Skeletal muscle cell (primary cell): ENCODE results near the gene WDR11.
A peak's percentile ranks its signal among the peaks of the same experiment; 100 is the strongest.
"Not testable (repeated sequence)": the region's sequence is repeated elsewhere in the genome, so short reads cannot be mapped to it uniquely, and the experiment has no call there.

Experiments used
- DNase-seq: peaks from one replicate; pipeline ENCODE4 v3.0.0-alpha.2; 2010; ENCODE audit warnings: low read depth
- H3K4me3 ChIP-seq: 2 replicates; pipeline ENCODE4 v1.5.1; 2011; ENCODE audit warnings: low read depth, mild to moderate bottlenecking, control low read depth, low read length, moderate library complexity

The WDR11 gene

GRCh38 chr10:120833222-120833928 lies 17.8 kb upstream of the WDR11 start:
- no peak for DNase-seq
- H3K4me3 ChIP-seq = no peak overlapping the region

GRCh38 chr10:120835603-120836002 lies 15.6 kb upstream of the WDR11 start:
- no peak overlapping the region for H3K4me3 ChIP-seq
- no peak for DNase-seq

DNA sequence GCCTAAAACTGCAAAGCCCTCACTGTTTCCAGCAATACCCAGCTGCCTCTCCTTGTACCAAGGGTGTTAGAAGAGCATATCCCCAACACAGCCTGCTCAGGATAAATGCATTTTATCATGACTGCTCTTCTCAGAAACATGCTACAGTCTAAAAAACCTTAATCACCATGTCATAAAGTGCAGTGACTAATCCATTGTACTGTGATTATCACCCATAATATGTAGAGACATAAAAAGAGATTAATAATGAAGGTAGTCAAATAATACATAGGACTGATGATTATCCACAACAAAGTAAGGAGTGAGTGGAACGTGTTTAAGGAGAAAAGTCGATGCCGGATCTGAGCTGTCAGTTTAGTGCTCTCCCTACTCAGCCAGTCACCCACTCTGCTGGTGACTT lies 12.2 kb upstream of the WDR11 start:
- no peak overlapping the region for H3K4me3 ChIP-seq
- DNase-seq = no peak

DNA sequence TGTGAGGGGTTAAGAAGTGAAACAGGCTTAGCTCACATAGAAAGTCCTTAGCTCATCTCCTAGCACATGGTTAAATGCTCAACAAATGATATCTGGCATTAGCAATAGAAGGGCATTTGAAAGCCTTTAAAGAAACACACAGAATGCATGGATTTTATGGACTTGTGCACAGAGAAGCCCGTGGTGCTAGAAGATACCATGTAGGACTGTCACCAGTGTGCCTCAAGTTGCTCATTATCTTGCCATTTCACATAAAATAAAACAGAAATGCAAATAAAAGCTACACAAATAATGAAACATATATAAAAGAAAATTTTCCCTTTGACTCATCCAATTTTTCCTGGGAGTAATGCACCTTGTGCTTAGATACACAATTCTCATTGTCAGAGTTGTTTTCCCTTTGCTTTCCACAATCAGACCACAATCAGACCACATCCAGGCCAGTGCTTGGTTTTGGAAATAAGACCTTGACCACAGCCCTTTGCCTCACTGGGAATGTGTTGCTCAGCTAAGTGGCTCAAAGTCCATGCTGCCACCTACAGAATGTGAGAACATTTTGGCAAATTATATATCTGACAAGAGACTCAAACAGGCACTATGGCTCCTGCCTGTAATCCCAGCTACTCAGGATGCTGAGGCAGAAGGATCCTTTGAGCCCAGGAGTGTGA lies 9.5 kb upstream of the WDR11 start:
- no peak for DNase-seq
- no peak overlapping the region for H3K4me3 ChIP-seq

GRCh38 chr10:120854388-120854787 lies 3.2 kb downstream of the WDR11 start:
- DNase-seq = no peak
- no peak overlapping the region for H3K4me3 ChIP-seq

DNA sequence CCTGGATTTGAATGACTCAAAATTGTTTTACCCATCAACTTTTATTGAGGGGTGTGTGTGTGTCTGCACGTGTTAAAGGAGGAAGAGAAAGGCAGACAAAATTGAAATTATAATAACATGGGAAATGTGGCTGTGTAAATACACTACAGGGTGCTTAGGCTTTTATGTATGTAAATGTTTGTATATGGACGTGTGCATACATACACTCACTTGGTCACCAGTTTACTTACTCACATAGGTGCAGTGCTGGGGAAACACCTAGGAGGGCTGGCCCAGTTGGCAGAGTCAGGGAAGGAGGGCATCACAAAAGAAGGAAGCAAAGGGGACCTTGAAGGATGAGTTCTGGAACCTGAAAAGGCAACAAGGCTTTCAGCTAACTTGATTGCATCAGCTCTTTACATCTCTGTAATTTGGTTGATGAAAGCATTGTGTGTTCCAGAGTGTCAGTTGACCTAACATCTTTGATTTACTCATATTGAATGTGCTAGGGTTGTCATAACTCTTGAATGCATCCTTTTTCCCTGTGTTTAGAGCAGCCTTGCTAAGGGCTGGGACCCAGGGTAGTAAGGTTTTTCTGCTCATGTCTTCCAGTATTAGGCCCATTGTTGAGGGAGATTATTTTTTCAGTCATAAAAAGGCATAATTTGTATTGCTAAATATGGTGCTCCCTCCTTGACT lies 10.2 kb downstream of the WDR11 start:
- no peak overlapping the region for H3K4me3 ChIP-seq
- no peak for DNase-seq

DNA sequence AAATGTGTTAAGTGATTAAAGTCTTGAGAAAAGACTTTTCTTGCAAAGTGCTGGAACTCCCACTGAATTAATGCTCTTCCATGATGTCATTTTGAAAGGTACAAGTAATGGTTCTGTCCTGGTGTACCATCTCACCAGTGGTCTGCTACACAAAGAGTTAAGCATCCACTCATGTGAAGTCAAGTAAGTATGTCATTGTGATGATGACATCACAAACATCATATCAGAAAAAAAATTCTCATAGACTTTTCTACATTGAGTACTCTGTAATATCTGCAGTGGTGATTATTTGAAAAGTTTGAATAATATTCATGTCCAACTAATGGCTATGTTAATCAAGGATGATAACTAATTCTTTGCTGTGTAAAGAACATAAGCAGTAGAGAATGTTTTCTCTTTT lies 22.6 kb downstream of the WDR11 start:
- H3K4me3 ChIP-seq = no peak overlapping the region
- DNase-seq = no peak

GRCh38 chr10:120883071-120883470 lies 31.9 kb downstream of the WDR11 start:
- no peak overlapping the region for H3K4me3 ChIP-seq
- DNase-seq = no peak

DNA sequence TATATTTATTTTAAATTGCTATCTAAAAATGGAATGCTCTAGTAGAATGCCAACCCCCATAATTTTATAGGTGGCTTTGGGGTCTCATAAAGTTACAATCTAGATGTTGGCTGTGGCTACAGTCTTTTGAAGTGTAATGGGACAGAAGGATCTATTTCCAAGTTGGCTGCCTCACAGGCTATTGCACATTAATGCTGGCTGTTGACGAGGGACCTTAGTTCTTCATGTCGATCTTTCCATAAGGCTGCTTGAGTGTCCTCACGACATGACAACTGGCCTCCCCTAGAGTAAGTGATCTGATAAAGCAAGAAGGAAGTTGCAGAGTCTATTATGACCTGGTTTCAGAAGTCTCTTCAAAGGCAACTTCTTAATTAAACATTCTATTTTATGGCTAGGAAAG lies 36.3 kb downstream of the WDR11 start:
- H3K4me3 ChIP-seq = no peak overlapping the region
- no peak for DNase-seq

DNA sequence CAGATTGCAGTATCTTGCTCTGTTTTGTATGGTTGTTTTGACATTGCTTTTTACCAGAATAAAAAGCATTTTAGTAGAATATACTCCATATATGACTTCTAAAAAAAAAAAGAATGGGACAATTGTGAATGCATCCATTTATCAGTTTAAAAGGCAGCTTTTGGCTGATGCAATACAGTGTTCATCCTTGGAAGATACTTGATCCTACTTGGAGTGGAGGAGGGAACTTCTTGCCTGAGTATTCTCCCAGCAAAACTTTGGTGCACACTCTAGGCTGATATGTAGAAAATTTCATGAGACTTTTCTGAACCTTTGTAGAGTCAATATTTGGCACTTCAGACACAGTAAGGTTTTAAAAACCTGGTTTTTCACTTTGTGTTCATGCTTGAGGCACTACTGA lies 40.2 kb downstream of the WDR11 start:
- DNase-seq = peak; percentile 32
- H3K4me3 ChIP-seq = no peak overlapping the region

DNA sequence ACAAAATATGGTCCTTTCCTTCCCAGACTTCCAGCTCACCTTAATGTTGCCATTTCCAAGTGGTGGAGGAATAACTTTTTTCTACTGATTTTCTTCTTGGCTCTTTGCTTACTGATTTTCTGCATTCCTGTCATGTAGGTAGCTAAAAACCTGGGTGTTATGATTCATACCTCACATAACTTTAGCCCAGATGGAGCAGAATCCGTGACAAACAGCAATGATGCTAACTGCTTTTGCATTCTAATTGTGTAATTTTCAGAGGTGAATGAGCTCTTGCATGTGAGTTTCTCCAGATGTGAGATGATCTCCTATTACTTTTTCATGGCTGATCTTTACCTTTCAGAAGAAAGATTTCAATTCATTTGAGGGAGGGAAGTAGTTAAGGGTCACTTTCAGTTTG lies 43.4 kb downstream of the WDR11 start:
- no peak overlapping the region for H3K4me3 ChIP-seq
- no peak for DNase-seq

DNA sequence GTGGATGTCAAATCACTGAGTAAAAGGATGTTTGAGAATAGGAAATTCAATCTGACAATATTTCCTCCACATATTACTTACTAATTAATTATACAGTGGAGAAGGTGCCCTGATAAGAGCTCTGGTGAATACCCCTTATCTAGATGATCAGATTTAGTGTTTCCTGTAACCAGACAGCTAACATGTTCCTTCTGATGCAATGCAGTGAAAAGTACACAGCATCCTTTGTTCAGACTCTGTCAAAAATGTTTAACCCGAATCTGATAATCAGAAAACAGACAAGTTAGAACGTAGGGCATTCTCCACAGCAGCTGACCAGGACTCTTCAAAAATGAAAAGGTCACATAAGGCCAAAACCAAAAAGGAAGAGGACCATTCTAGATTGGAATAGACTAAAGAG lies 46.2 kb downstream of the WDR11 start:
- H3K4me3 ChIP-seq = no peak overlapping the region
- DNase-seq = peak; percentile 13

DNA sequence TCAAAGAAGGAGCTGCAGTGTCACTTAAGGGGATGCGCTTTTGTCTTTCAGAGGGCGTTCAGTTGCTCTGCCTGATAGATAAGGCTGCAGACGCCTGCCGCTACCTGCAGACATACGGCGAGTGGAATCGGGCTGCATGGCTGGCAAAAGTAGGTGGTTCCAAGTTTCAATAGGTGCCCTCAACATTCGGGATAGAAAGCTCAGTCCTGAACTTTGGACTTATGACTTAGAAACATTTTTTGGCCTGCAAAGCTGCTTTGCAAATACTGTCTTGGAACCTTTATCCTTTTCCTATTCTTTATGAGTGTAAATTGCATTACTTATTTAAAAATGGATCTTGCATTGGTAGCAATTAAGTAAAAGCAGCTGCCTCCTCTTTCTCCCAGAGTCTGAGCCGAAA lies 54.1 kb downstream of the WDR11 start:
- H3K4me3 ChIP-seq = no peak overlapping the region
- no peak for DNase-seq

- H3K4me3 ChIP-seq = no peak overlapping the region
- DNase-seq = no peak
These were observed 66.5 kb downstream of the WDR11 start for GRCh38 chr10:120917521-120918250.

- DNase-seq = not testable (repeated sequence)
These were observed 72.7 kb downstream of the WDR11 start for GRCh38 chr10:120923886-120924285.

GRCh38 chr10:120926611-120927010 lies 75.4 kb downstream of the WDR11 start:
- H3K4me3 ChIP-seq = no peak overlapping the region
- no peak for DNase-seq

More at GRCh38 chr10:120923886-120924285, 72.7 kb downstream of the WDR11 start:
- H3K4me3 ChIP-seq = not testable (repeated sequence)

DNA sequence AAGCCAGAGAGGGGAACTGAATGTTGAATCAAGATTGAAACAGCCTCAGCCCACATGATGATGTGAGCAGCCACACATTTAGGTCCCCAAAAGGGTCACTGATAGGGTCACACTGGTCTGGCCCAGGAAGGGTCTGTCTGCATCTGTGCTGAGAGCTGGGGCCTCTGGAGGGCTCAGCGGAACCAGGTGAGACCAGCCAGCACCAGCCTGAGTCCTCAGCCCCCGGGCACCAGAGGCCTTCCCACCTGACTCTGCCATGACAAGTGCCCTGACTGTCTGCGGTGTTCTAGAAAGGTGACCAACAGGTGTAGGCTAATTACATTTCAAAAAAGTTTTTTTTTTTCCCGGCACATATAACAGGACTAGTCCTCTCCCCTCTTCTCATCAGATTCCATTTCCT lies 76.2 kb downstream of the WDR11 start:
- DNase-seq = no peak
- H3K4me3 ChIP-seq = no peak overlapping the region

- H3K4me3 ChIP-seq = no peak overlapping the region
- DNase-seq = no peak
These were observed 78.0 kb downstream of the WDR11 start for GRCh38 chr10:120929166-120929565.

- DNase-seq = no peak
- no peak overlapping the region for H3K4me3 ChIP-seq
These were observed 80.3 kb downstream of the WDR11 start for GRCh38 chr10:120931423-120931822.

DNA sequence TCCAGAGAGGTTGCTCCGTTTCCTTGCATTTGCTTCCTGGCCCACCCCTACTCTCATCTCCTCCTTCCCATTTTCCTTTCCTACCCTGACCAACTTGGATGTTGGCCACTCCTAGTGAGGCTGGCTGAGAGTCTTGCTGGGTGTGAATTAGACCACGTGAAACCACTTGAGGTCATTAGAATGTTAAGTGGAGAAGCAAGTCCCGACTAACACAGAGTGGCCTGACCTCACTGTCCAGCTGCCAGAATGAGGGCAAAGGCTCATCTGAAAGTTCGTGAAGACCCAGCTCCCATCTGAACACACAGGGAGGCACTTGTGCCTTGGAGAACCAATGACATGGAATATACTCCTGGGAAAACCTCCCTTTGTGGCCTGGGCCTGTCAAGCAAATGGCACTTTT lies 80.8 kb downstream of the WDR11 start:
- no peak for DNase-seq
- H3K4me3 ChIP-seq = no peak overlapping the region
